GM23338 (cell line): Measurements from ENCODE around the gene ABCF1. TPM values are rescaled to one million over a fixed set of nuclear protein-coding genes. Genes with fewer than 3 reads are reported as not detected.

Experiments
- ATAC-seq: fragments of 200-7000 bp; cut with Tn5 transposase; 3 replicates; pipeline ENCODE4 v1.9.1; 2020
- DNase-seq: peaks from one replicate; pipeline ENCODE4 v3.0.0-alpha.2; 2015; ENCODE audit warnings: low spot score
- H2AFZ ChIP-seq: fragments of 200-600 bp; sonication (generic); 2 replicates; pipeline ENCODE4 v1.8.0; 2016; ENCODE audit warnings: antibody characterized with exemption, mild to moderate bottlenecking, moderate library complexity
- H3F3A ChIP-seq: fragments of 200-600 bp; sonication (generic); replicated peaks from 2 replicates; pipeline ENCODE4 v1.8.0; 2017; ENCODE audit warnings: antibody characterized with exemption, mixed run types, low read depth
- H3K27ac ChIP-seq: fragments of 200-600 bp; sonication (generic); 2 replicates; pipeline ENCODE4 v1.6.1; 2016; ENCODE audit warnings: low read depth
- H3K27me3 ChIP-seq: fragments of 200-600 bp; sonication (generic); 2 replicates; pipeline ENCODE4 v1.8.0; 2016; ENCODE audit warnings: mild to moderate bottlenecking, mixed run types, moderate library complexity; ENCODE audit not compliant: insufficient read depth
- H3K36me3 ChIP-seq: fragments of 200-600 bp; sonication (generic); 2 replicates; pipeline ENCODE4 v1.8.0; 2016; ENCODE audit warnings: mild to moderate bottlenecking; ENCODE audit not compliant: insufficient read depth
- H3K4me1 ChIP-seq: fragments of 200-600 bp; sonication (generic); 2 replicates; pipeline ENCODE4 v1.8.0; 2016; ENCODE audit warnings: mild to moderate bottlenecking, moderate library complexity; ENCODE audit not compliant: insufficient read depth
- H3K4me2 ChIP-seq: fragments of 200-600 bp; sonication (generic); 2 replicates; pipeline ENCODE4 v1.7.1; 2017; ENCODE audit warnings: mixed run types
- H3K4me3 ChIP-seq: fragments of 200-600 bp; sonication (generic); 2 replicates; pipeline ENCODE4 v1.6.1; 2016; ENCODE audit warnings: mixed run types
- H3K79me2 ChIP-seq: fragments of 200-600 bp; sonication (generic); replicated peaks from 2 replicates; pipeline ENCODE4 v1.8.0; 2017; ENCODE audit warnings: mild to moderate bottlenecking; ENCODE audit not compliant: insufficient read depth
- H3K9me2 ChIP-seq: fragments of 200-600 bp; sonication (generic); 2 replicates; pipeline ENCODE4 v1.8.0; 2017; ENCODE audit not compliant: insufficient read depth
- H4K20me1 ChIP-seq: fragments of 200-600 bp; sonication (generic); replicated peaks from 2 replicates; pipeline ENCODE4 v1.8.0; 2017; ENCODE audit warnings: mild to moderate bottlenecking; ENCODE audit not compliant: insufficient read depth
- H3K27ac Mint-ChIP-seq: 2 replicates; pipeline ENCODE4 v1.8.0; 2020; ENCODE audit warnings: inconsistent platforms, mild to moderate bottlenecking, moderate library complexity, mixed read lengths
- H3K27me3 Mint-ChIP-seq: 3 replicates; pipeline ENCODE4 v1.8.0; 2022; ENCODE audit warnings: low read depth, mild to moderate bottlenecking, moderate library complexity, mixed read lengths, inconsistent platforms; ENCODE audit not compliant: insufficient read depth, poor library complexity
- H3K36me3 Mint-ChIP-seq: 3 replicates; pipeline ENCODE4 v1.8.0; 2021; ENCODE audit warnings: low read depth, mild to moderate bottlenecking, inconsistent platforms, moderate library complexity, mixed read lengths
- H3K4me1 Mint-ChIP-seq: 3 replicates; pipeline ENCODE4 v1.8.0; 2020; ENCODE audit warnings: mild to moderate bottlenecking, inconsistent platforms, mixed read lengths
- H3K4me3 Mint-ChIP-seq: 3 replicates; pipeline ENCODE4 v1.8.0; 2021; ENCODE audit warnings: moderate library complexity, mild to moderate bottlenecking, inconsistent platforms, mixed read lengths
- H3K9me3 Mint-ChIP-seq: 3 replicates; pipeline ENCODE4 v1.8.0; 2020; ENCODE audit warnings: moderate library complexity, mild to moderate bottlenecking, inconsistent platforms, mixed read lengths
- CREB1 ChIP-seq: fragments of 250-450 bp; sonication (Bioruptor Pico); IDR thresholded peaks from 2 replicates; pipeline ENCODE4 v1.5.0; 2020; ENCODE audit warnings: low read depth, mild to moderate bottlenecking, moderate library complexity
- EZH2phosphoT487 ChIP-seq: fragments of 200-600 bp; sonication (generic); IDR thresholded peaks from one replicate; pipeline ENCODE4 v1.8.1; 2018; ENCODE audit warnings: antibody characterized with exemption; ENCODE audit not compliant: unreplicated experiment
- NANOG ChIP-seq: IDR thresholded peaks from 2 replicates; pipeline ENCODE4 v1.6.1; 2016; ENCODE audit warnings: antibody characterized with exemption, borderline replicate concordance
- POLR2AphosphoS5 ChIP-seq: IDR thresholded peaks from 2 replicates; pipeline ENCODE4 v1.6.1; 2016; ENCODE audit warnings: antibody characterized with exemption, low read depth
- polyA plus RNA-seq: library from polyadenylated mRNA; unstranded; fragments of >200 nt; fragmentation: Nextera tagmentation; extraction: Ambion mirVana; gene quantifications from 2 replicates; pipeline ENCODE4 v1.2.1, GENCODE V29; 2016
- total RNA-seq: library from RNA; depleted of rRNA; stranded (reverse); fragments of >200 nt; shearing (Covaris generic); gene quantifications from 2 replicates; pipeline ENCODE4 v1.2.3, GENCODE V29; 2014
- TF ChIP-seq, protein P1 (sequence below): fragments of 250-450 bp; sonication (Bioruptor Pico); IDR thresholded peaks from 2 replicates; pipeline ENCODE4 v1.5.0; 2020; ENCODE audit warnings: mild to moderate bottlenecking, moderate library complexity
- TF ChIP-seq, protein P2 (sequence below), 2 experiments: fragments of 200-600 bp in 1 of 2; sonication (generic) in 1 of 2; conservative IDR thresholded peaks; 2 replicates each; pipeline versions ENCODE4 v1.5.1 to v1.6.1; 2016 to 2017; ENCODE audit warnings: antibody characterized with exemption in 2 of 2, low read depth in 2 of 2, mild to moderate bottlenecking in 2 of 2, moderate library complexity in 1 of 2
- TF ChIP-seq, protein P3 (sequence below): IDR thresholded peaks from 2 replicates; pipeline ENCODE4 v1.6.1; 2016; ENCODE audit warnings: antibody characterized with exemption

ABCF1 gene
- total and polyA plus RNA-seq, 2 experiments from 2014 or later: 92.6 to 244 TPM

DNA sequence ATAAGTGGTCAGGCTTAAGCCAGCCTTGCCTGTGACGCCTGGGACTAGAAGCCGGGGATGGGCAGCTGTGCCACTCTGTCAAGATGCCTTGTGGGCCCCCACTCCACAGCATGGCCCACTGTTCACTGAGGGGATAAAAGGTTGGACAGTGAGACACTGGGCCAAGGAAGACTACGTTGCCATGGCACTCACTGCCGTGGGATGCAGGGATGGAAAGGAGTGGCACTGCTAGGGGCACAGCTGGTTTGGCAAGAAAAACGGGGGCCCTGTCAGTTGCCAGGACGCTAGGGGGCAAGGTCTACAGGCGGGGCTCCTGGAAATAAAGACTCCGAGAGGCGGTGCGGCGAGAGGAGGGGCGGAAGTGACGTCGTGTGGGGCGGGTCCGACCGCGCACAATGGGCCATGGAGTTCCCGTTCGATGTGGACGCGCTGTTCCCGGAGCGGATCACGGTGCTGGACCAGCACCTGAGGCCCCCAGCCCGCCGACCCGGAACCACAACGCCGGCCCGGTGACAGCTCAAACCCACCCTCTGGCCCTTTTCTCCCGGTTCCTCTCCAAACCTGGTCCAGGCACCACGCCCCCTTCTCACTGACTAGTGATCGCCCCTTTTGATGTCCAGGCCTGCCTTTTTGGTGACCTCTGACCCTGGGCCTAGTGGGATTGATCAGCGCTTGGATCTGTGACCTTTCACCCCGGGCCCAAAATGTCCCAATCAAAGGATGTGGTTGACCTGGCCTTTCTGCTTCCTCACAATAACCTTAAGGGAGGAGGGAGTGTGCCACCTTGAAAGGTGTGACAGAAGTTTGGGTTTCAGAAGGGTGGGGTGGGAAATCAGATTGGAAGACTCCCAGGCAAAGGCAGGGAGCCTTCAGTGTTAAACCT, 55.5 kb downstream of the ABCF1 start, which contains the start of gene ATAT1:
Gene ATAT1 (plus strand): TSS at position 391 of the 883 bp plus-strand sequence.
- Histone ChIP-seq H3K4me2 (peak within 1 kb of the TSS; percentile 91), H2AFZ (peak within 1 kb of the TSS; percentile 82; the same call in 1 of the 2 replicates), H4K20me1 (no peaks in the 10 kb centered on the region; the same call in 1 of the 2 replicates), H3K4me3 (peak within 1 kb of the TSS; percentile 73), H3K36me3 (peaks cover 17% of the 10 kb centered on the region), H3K9me2 (no peaks in the 10 kb centered on the region), H3K79me2 (peaks cover 8% of the 10 kb centered on the region), H3K27me3 (no peaks in the 10 kb centered on the region), H3F3A (peaks cover 20% of the 10 kb centered on the region), H3K4me1 (peaks cover 14% of the 10 kb centered on the region), H3K27ac (peak within 1 kb of the TSS; percentile 79)
- H3K27ac Mint-ChIP-seq: peak within 1 kb of the TSS; percentile 97
- ATAC-seq: peak; percentile 98
- DNase-seq: peak; percentile 96
- TF ChIP-seq, protein P1, sequence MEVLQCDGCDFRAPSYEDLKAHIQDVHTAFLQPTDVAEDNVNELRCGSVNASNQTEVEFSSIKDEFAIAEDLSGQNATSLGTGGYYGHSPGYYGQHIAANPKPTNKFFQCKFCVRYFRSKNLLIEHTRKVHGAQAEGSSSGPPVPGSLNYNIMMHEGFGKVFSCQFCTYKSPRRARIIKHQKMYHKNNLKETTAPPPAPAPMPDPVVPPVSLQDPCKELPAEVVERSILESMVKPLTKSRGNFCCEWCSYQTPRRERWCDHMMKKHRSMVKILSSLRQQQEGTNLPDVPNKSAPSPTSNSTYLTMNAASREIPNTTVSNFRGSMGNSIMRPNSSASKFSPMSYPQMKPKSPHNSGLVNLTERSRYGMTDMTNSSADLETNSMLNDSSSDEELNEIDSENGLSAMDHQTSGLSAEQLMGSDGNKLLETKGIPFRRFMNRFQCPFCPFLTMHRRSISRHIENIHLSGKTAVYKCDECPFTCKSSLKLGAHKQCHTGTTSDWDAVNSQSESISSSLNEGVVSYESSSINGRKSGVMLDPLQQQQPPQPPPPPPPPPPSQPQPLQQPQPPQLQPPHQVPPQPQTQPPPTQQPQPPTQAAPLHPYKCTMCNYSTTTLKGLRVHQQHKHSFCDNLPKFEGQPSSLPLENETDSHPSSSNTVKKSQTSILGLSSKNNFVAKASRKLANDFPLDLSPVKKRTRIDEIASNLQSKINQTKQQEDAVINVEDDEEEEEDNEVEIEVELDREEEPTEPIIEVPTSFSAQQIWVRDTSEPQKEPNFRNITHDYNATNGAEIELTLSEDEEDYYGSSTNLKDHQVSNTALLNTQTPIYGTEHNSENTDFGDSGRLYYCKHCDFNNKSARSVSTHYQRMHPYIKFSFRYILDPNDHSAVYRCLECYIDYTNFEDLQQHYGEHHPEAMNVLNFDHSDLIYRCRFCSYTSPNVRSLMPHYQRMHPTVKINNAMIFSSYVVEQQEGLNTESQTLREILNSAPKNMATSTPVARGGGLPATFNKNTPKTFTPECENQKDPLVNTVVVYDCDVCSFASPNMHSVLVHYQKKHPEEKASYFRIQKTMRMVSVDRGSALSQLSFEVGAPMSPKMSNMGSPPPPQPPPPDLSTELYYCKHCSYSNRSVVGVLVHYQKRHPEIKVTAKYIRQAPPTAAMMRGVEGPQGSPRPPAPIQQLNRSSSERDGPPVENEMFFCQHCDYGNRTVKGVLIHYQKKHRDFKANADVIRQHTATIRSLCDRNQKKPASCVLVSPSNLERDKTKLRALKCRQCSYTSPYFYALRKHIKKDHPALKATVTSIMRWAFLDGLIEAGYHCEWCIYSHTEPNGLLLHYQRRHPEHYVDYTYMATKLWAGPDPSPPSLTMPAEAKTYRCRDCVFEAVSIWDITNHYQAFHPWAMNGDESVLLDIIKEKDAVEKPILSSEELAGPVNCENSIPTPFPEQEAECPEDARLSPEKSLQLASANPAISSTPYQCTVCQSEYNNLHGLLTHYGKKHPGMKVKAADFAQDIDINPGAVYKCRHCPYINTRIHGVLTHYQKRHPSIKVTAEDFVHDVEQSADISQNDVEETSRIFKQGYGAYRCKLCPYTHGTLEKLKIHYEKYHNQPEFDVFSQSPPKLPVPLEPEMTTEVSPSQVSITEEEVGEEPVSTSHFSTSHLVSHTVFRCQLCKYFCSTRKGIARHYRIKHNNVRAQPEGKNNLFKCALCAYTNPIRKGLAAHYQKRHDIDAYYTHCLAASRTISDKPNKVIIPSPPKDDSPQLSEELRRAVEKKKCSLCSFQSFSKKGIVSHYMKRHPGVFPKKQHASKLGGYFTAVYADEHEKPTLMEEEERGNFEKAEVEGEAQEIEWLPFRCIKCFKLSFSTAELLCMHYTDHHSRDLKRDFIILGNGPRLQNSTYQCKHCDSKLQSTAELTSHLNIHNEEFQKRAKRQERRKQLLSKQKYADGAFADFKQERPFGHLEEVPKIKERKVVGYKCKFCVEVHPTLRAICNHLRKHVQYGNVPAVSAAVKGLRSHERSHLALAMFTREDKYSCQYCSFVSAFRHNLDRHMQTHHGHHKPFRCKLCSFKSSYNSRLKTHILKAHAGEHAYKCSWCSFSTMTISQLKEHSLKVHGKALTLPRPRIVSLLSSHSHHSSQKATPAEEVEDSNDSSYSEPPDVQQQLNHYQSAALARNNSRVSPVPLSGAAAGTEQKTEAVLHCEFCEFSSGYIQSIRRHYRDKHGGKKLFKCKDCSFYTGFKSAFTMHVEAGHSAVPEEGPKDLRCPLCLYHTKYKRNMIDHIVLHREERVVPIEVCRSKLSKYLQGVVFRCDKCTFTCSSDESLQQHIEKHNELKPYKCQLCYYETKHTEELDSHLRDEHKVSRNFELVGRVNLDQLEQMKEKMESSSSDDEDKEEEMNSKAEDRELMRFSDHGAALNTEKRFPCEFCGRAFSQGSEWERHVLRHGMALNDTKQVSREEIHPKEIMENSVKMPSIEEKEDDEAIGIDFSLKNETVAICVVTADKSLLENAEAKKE (CRISPR knock-in tag): no peak
- no peak for TF ChIP-seq NANOG
- TF ChIP-seq EZH2phosphoT487: no peak
- TF ChIP-seq, protein P2, sequence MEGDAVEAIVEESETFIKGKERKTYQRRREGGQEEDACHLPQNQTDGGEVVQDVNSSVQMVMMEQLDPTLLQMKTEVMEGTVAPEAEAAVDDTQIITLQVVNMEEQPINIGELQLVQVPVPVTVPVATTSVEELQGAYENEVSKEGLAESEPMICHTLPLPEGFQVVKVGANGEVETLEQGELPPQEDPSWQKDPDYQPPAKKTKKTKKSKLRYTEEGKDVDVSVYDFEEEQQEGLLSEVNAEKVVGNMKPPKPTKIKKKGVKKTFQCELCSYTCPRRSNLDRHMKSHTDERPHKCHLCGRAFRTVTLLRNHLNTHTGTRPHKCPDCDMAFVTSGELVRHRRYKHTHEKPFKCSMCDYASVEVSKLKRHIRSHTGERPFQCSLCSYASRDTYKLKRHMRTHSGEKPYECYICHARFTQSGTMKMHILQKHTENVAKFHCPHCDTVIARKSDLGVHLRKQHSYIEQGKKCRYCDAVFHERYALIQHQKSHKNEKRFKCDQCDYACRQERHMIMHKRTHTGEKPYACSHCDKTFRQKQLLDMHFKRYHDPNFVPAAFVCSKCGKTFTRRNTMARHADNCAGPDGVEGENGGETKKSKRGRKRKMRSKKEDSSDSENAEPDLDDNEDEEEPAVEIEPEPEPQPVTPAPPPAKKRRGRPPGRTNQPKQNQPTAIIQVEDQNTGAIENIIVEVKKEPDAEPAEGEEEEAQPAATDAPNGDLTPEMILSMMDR (conservative IDR thresholded peaks at IDR 0.05; ENCODE audit: low read depth in 2 of 2): peak; percentile 36 to 56
- TF ChIP-seq CREB1 (CRISPR knock-in tag): peak; percentile 90
- TF ChIP-seq, protein P3, sequence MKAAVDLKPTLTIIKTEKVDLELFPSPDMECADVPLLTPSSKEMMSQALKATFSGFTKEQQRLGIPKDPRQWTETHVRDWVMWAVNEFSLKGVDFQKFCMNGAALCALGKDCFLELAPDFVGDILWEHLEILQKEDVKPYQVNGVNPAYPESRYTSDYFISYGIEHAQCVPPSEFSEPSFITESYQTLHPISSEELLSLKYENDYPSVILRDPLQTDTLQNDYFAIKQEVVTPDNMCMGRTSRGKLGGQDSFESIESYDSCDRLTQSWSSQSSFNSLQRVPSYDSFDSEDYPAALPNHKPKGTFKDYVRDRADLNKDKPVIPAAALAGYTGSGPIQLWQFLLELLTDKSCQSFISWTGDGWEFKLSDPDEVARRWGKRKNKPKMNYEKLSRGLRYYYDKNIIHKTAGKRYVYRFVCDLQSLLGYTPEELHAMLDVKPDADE: peak; percentile 69
- peak; percentile 91 for TF ChIP-seq POLR2AphosphoS5
- peaks cover 19% of the 10 kb centered on the region for H3K27me3 Mint-ChIP-seq
- H3K36me3 Mint-ChIP-seq: peaks cover 74% of the 10 kb centered on the region
- H3K4me1 Mint-ChIP-seq: peaks cover 14% of the 10 kb centered on the region
- H3K4me3 Mint-ChIP-seq: peak within 1 kb of the TSS; percentile 89
- H3K9me3 Mint-ChIP-seq: no peaks in the 10 kb centered on the region
